Hematopoietic multipotent progenitor cell treated with erythropoietin and hydrocortisone succinate and interleukin-3 and kit ligand, for 17 days (in vitro differentiated cells): ENCODE measurements around the gene CSE1L.
"Not testable (repeated sequence)": the region's sequence is repeated elsewhere in the genome, so short reads cannot be mapped to it uniquely, and the experiment has no call there.

Experiments
- DNase-seq: peaks from one replicate; pipeline ENCODE4 v3.0.0-alpha.2; 2015; ENCODE audit warnings: low spot score

CSE1L gene

DNA sequence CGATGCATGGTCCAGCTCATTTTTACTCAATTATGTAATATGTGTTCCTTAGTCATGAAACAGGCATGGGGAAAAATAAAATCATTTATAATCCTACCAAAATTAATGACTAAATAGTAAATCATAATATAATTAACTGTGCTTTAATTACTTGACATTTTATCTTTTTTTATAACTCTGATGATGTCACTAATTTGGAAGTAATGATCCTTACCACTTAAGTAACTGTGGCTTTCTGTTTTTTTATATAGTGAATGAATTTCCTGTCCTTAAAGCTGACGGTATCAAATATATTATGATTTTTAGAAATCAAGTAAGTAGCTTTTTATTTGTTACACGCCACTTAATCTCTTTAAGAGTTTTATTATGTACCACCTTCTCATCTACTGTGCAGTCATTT, 32.2 kb downstream of the CSE1L start:
- no peak for DNase-seq

- DNase-seq: not testable (repeated sequence)
Observed at GRCh38 chr20:49082295-49082694, 36.2 kb downstream of the CSE1L start.

DNA sequence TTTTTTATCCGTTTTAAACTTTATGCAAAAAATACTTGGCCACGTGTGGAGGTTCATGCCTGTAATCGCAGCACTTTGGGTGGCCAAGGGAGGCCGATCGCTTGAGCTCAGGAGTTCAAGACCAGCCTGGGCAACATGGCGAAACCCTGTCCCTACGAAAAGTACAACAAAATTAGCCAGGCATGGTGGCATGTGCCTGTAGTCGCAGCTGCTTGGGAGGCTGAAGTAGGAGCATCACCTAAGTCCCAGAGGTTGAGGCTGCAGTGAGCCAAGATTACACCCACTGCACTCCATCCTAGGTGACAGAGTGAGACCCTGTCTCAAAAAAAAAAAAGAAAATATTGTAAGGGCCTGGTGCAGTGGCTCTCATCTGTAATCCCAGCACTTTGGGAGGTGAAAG, 45.0 kb downstream of the CSE1L start:
- DNase-seq: no peak

GRCh38 chr20:49091762-49092161, 45.6 kb downstream of the CSE1L start:
- DNase-seq: no peak

GRCh38 chr20:49096203-49096730, 50.2 kb downstream of the CSE1L start:
- DNase-seq: no peak

DNA sequence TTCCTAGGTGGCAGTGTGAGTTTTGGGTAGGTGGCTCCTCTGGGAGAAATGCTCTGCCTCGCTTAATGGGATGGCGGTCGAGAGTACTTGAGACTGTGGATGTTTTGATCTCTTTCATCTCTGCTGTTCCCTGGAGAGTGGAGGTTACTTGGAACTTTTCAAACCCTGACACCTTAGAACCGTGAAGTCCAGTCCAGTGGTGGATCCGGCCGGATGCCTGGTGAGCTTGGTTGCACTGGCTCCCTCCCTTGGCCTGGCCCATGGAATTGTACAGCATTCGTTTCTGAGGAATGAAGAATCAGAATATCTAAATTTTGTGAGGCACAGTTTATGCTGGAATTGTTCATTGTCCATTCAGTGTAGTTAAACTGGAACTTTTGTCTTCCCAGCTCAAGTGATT, 51.0 kb downstream of the CSE1L start:
- no peak for DNase-seq

DNA sequence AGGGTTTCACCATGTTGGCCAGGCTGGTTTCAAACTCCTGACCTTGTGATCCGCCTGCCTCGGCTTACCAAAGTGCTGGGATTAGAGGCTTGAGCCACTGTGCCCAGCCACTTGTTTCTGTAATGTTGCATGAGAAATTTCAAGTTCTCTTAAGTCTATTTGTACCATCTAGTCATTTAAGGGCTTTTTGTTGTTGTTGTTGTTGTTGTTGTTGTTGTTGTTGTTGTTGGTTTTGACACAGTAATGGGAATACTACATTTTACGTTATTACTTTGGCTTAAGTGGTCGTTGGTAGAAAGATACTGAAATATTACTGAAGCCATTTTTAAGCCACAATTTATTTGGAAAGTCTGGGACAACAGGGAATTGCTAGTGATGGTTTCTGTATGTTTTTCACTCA, 52.0 kb downstream of the CSE1L start:
- no peak for DNase-seq

GRCh38 chr20:49099011-49099410, 52.9 kb downstream of the CSE1L start:
- no peak for DNase-seq

DNA sequence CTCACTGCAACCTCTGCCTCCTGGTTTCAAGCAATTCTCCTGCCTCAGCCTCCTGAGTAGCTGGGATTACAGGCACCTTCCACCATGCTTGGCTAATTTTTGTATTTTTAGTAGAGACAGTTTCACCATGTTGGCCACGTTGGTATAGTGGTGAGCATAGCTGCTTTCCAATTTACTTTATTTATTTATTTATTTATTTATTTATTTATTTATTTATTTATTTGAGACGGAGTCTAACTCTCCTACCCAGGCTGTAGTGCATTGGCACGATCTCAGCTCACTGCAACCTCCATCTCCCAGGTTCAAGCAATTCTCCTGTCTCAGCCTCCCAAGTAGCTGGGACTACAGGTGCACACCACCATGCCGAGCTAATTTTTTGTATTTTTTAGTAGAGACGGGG, 54.2 kb downstream of the CSE1L start:
- not testable (repeated sequence) for DNase-seq

GRCh38 chr20:49100972-49101371, 54.9 kb downstream of the CSE1L start:
- DNase-seq: no peak

DNA sequence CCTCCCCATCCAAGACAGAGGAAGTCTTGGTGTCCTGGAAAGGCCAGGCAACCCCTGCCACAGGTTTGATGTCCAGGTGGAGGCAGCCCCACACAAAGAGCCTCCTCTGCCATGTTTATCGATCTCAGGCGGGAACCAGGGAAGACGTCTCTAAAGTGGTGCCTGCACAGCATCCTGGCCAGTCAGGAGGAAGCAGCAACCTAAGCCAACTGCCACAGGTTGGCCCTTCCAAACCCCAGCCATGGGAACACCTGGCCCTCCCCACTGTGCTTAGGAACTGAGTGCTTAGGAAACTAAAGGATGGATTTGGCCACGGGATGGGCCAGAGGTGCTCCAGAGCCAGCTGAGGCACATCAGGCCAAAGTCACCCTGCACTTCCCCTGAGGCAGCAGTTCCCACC, 56.9 kb downstream of the CSE1L start:
- DNase-seq: no peak

- no peak for DNase-seq
Observed at GRCh38 chr20:49103647-49104364, 57.7 kb downstream of the CSE1L start.

- no peak for DNase-seq
Observed at GRCh38 chr20:49104365-49104648, 58.2 kb downstream of the CSE1L start.

DNA sequence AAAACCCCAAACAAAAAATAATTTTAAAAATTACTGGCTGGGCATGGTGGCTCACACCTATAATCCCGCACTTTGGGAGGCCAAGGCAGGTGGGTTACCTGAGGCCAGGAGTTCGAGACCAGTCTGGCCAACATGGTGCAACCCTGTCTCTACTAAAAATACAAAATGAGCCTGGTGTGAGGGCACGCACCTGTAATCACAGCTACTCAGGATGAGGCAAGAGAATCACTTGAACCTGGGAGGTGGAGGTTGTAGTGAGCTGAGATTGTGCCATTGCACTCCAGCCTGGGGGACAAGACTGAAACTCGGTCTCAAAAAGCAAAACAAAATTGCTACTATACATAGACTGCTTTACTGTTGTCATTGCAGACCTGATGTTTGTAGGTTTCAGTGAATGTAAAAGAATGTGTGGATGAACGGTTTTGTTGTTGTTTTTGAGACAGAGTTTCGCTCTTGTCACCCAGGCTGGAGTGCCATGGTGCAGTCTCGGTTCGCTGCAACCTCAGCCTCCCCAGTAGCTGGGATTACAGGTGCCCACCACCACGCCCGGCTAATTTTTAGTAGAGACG, 59.0 kb downstream of the CSE1L start:
- DNase-seq: not testable (repeated sequence)

- no peak for DNase-seq
Observed at GRCh38 chr20:49106328-49106727, 60.2 kb downstream of the CSE1L start.

- DNase-seq: no peak
Observed at GRCh38 chr20:49110767-49111694, 64.9 kb downstream of the CSE1L start.

- no peak for DNase-seq
Observed at GRCh38 chr20:49112596-49113274, 66.6 kb downstream of the CSE1L start.

DNA sequence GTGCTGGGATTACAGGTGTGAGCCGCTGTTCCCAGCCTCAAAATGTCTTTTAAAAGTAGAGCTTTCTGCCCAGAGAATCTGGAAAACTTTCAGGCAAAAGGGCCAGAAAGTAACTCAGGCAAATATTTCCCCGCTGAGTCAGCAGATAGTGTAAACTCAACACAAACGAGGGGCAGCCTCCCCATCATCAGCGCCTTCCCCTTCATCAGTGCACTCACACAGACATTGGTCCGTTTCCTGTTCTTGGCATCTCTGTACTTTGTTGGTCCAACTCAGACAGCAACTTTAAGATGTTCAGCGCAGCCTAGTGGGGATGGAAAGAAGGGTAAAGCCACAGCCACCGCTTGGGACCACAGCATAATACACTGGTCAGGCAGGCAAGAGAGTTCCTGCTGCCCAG, 69.5 kb downstream of the CSE1L start:
- no peak for DNase-seq

GRCh38 chr20:49118307-49118706, 72.2 kb downstream of the CSE1L start:
- DNase-seq: no peak

- no peak for DNase-seq
Observed at GRCh38 chr20:49119988-49120387, 73.9 kb downstream of the CSE1L start.

GRCh38 chr20:49122920-49123319, 76.8 kb downstream of the CSE1L start:
- DNase-seq: no peak

GRCh38 chr20:49123982-49124381, 77.9 kb downstream of the CSE1L start:
- no peak for DNase-seq
